ENCODE measurements around the gene KNSTRN.

KNSTRN gene

GRCh38 chr15:40360015-40360414 is 22.5 kb upstream of the KNSTRN start:
- intact Hi-C loops (cut with DNase I) = no loop called here
- DNase-seq = no peak

GRCh38 chr15:40361640-40362039 is 20.9 kb upstream of the KNSTRN start:
- DNase-seq = no peak
- intact Hi-C loops (cut with DNase I) = no loop called here

- DNase-seq = no peak
- intact Hi-C loops (cut with DNase I) = no loop called here
Observed at GRCh38 chr15:40363611-40364010, 18.9 kb upstream of the KNSTRN start.

DNA sequence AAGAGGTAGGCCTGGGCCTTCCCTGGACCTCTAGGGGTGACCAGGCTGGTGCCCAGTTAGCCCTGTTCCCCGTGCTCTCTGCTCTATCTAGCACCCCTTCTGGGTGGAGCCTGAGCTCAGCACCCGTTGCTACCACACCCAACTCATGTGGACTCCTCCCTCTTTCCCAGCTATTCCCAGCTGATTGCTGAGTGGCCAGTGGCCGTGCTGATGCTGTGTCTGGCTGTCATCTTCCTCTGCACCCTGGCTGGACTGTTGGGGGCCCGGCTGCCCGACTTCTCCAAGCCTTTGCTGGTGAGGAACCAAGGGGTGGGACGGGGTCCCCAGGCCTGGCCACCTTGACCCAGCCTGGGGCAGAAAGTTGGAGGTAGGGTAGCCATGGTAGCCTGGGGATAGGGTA is 18.3 kb upstream of the KNSTRN start:
- DNase-seq = no peak
- intact Hi-C loops (cut with DNase I) = no loop called here

DNA sequence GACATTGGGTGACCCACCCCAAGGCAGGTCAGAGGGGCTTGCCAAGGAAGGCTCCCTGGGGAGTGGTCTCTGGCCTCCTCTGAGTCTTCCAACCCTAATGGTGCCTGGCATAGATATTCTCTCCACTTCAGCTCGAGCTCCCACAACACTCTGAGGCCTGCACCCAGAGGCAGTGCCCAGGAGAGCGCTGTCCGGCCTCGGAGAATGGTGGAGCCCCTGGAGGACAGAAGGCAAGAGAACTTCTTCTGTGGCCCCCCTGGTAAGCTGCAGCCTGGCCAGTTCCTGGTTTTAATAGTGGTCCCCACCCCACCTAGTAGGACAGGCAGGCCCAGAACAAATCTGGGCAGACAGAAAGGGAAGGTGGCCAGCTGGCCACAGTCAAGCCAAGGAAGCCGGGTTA is 17.5 kb upstream of the KNSTRN start:
- intact Hi-C loops (cut with DNase I) = loop anchor here (5.0 kb wide), 1 partner anchor 37 kb away; no protein-coding TSS in a partner anchor
- DNase-seq = no peak

DNA sequence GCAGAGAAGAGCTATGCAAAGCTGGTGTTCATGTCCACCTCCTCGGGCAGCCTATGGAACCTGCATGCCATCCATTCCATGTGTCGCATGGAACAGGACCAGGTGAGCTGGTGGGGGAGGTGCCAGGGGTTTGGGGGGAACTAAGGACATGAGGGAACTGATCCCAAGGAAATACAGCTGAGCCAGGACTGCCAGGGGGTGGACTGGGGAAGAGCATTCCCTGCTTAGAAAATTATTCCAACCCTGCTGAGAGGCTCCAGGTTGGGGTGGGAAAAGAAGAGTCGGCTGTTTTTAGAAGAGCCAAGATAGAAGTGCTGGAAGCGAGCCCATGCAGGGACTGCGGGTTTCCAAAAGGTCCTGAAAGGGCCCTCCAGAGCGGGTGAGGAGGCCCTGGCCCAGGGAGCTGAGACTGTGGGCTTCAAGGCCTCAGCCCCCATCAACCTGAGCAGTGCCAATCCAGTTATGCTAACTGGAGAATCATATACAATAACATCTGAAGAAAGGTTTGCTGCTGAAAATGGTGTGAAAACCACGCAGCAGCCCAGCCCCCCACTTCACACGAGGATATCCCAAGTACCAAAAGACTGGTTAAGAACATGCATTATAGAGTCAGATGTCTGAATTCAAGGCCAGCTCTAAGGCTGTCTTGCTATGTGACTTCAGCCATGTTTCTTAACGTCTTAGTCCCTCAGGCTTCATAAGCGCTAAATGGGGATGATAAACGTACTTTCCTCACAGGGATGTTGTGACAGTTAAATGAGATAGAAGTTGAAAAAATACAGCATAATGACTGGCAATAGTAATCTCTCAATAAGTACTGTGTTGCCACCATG is 16.7 kb upstream of the KNSTRN start:
- DNase-seq = no peak
- intact Hi-C loops (cut with DNase I) = loop anchor here (5.0 kb wide), 1 partner anchor 36 kb away; no protein-coding TSS in a partner anchor

GRCh38 chr15:40366457-40367370 is 15.8 kb upstream of the KNSTRN start:
- intact Hi-C loops (cut with DNase I) = loop anchor here (5.0 kb wide), 1 partner anchor 36 kb away; no protein-coding TSS in a partner anchor
- DNase-seq = peak; percentile 40 to 91 (median 81)

- no peak for DNase-seq
- intact Hi-C loops (cut with DNase I) = loop anchor here (5.0 kb wide), 1 partner anchor 35 kb away; no protein-coding TSS in a partner anchor
Observed at GRCh38 chr15:40367371-40367685, 15.2 kb upstream of the KNSTRN start.

DNA sequence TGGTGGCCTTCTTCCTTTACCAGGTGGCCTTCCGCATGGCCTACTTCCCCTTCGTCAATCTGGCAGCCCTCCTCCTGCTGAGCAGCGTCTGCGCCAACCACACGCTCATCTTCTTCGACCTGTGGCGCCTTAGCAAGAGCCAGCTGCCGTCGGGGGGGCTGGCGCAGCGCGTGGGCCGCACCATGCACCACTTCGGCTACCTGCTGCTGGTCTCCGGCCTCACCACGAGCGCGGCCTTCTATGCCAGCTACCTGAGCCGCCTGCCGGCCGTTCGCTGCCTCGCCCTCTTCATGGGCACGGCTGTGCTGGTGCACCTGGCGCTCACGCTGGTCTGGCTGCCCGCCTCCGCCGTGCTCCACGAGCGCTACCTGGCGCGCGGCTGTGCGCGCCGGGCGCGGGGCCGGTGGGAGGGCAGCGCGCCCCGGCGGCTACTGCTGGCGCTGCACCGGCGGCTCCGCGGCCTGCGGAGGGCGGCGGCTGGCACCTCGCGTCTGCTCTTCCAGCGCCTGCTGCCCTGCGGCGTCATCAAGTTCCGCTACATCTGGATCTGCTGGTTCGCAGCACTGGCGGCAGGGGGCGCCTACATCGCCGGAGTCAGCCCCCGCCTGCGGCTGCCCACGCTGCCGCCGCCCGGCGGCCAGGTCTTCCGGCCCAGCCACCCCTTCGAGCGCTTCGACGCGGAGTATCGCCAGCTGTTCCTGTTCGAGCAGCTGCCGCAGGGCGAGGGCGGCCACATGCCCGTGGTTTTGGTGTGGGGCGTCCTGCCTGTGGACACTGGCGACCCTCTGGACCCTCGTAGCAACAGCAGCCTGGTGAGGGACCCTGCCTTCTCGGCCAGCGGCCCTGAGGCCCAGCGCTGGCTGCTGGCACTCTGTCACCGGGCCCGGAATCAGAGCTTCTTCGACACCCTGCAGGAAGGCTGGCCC is 14.6 kb upstream of the KNSTRN start:
- peak; percentile 59 to 89 (median 77) for DNase-seq
- intact Hi-C loops (cut with DNase I) = loop anchor here (5.0 kb wide), 1 partner anchor 34 kb away; no protein-coding TSS in a partner anchor

DNA sequence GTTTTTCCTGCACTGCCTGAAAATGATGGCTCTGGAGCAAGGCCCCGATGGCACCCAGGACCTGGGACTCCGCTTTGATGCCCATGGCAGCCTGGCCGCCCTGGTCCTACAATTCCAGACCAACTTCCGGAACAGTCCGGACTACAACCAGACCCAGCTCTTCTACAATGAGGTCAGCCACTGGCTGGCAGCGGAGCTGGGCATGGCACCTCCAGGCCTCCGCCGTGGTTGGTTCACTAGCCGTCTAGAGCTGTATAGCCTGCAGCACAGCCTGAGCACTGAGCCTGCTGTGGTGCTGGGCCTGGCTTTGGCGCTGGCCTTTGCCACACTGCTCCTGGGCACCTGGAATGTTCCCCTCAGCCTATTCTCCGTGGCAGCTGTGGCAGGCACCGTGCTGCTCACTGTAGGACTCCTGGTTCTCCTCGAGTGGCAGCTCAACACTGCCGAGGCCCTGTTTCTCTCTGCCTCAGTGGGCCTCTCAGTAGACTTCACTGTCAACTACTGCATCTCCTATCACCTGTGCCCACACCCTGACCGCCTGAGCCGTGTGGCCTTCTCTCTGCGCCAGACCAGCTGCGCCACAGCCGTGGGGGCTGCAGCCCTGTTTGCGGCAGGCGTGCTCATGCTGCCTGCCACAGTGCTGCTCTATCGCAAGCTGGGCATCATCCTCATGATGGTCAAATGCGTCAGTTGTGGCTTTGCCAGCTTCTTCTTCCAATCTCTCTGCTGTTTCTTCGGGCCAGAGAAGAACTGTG is 13.6 kb upstream of the KNSTRN start:
- intact Hi-C loops (cut with DNase I) = loop anchor here (5.0 kb wide), 1 partner anchor 33 kb away; no protein-coding TSS in a partner anchor
- DNase-seq = no peak

- intact Hi-C loops (cut with DNase I) = loop anchor here (5.0 kb wide), 1 partner anchor 33 kb away; no protein-coding TSS in a partner anchor
- DNase-seq = peak in 1 of 42 donors; percentile 28
Observed at GRCh38 chr15:40369474-40369869, 13.0 kb upstream of the KNSTRN start.

- intact Hi-C loops (cut with DNase I) = loop anchor here (5.0 kb wide), 1 partner anchor 32 kb away; no protein-coding TSS in a partner anchor
- no peak for DNase-seq
Observed at GRCh38 chr15:40369971-40370370, 12.6 kb upstream of the KNSTRN start.

DNA sequence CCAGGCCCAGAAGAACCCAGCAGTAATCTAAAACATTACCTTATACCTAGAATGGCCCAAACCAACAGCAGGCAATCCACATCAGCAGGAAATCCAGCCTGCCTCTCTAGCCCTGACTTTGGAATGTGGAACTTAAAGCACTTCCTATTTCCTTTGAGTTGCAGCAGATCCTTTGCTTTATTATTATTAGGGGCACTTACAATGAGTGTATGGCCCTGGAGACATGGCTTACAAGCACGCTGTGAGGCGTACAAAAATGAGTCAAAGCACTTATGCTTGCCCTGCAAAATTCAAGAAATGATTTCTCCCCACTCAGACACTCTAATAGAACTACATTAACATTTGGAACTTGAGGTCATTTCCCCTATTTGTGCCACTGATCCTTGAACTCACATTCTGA is 9.5 kb upstream of the KNSTRN start:
- DNase-seq = no peak
- intact Hi-C loops (cut with DNase I) = no loop called here

DNA sequence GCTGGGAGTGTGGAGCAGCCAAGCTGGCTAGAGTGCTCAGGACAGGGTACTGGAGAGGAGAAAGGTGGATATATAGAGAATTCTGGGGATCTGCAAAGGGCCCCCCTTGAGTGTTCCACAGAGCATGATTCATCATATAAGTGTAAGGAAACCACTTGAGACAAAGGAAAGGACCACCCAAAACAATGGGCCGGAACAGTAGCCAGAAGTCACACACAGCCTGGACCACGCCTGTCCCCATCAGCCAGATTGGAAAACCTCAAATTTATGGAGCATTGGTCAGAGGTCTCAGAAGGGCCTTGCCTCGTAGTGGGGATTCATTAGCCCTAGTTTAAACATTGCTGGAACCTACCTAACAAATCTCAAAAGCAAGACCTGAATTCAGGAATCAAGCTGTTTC is 4.9 kb upstream of the KNSTRN start:
- intact Hi-C loops (cut with DNase I) = no loop called here
- DNase-seq = no peak

- DNase-seq = no peak
- intact Hi-C loops (cut with DNase I) = no loop called here
Observed at GRCh38 chr15:40379374-40379773, 3.1 kb upstream of the KNSTRN start.

DNA sequence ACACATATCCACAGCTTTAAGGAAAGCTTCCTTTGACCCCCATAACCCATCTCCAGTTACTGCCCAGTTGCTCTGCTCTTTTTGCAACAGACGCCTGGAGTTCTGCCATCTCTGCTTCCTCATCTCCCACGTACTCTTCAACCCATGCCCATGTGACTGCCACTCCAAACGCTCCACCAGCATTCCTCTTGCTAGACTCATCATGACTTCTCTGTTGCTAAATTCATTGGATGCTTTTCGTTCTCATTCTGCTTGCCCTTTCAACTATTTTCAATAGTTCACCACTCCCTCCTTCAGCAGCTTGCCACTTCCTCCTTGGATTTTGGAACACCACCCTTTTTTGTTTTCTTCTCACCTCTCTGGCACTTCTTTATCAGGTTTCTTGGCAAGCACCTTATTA is 2.7 kb upstream of the KNSTRN start:
- intact Hi-C loops (cut with DNase I) = no loop called here
- peak in 16 of 42 donors; percentile 16 to 59 (median 40) for DNase-seq

GRCh38 chr15:40380636-40381035 is 1.9 kb upstream of the KNSTRN start:
- no peak for DNase-seq
- intact Hi-C loops (cut with DNase I) = no loop called here

All from head of caudate nucleus (tissue), 42 donors.